HG02884 (cell line): ENCODE data around the gene AHCYL2.

Experiments used
- ATAC-seq: cut with Tn5 transposase; IDR thresholded peaks from one replicate; pipeline ENCODE4 v1.9.1; 2021; ENCODE audit warnings: mild to moderate bottlenecking, moderate library complexity; ENCODE audit not compliant: unreplicated experiment

Gene AHCYL2

GRCh38 chr7:129224251-129225205, at the start of gene AHCYL2:
Gene AHCYL2 (plus strand): TSS chr7:129225030.
- ATAC-seq, result peak; percentile 87

- no peak for ATAC-seq
Measured at GRCh38 chr7:129176916-129177710, 47.7 kb upstream of the AHCYL2 start.

GRCh38 chr7:129184981-129185670, 39.7 kb upstream of the AHCYL2 start:
- ATAC-seq, result no peak

GRCh38 chr7:129186749-129187260, 38.0 kb upstream of the AHCYL2 start:
- ATAC-seq, result no peak

GRCh38 chr7:129187681-129188371, 37.0 kb upstream of the AHCYL2 start:
- ATAC-seq, result no peak

GRCh38 chr7:129188372-129188891, 36.4 kb upstream of the AHCYL2 start, which contains the start of gene SMO:
Gene SMO (plus strand): TSS chr7:129188633. CDS start chr7:129189152, 519 bp downstream.
- ATAC-seq, result no peak

GRCh38 chr7:129188892-129189660, 35.8 kb upstream of the AHCYL2 start:
- ATAC-seq, result no peak

GRCh38 chr7:129189661-129190310, 35.0 kb upstream of the AHCYL2 start:
- no peak for ATAC-seq

- ATAC-seq, result no peak
Measured at GRCh38 chr7:129191272-129191671, 33.6 kb upstream of the AHCYL2 start.

- ATAC-seq, result no peak
Measured at GRCh38 chr7:129193892-129194291, 30.9 kb upstream of the AHCYL2 start.

- ATAC-seq, result no peak
Measured at GRCh38 chr7:129197771-129198170, 27.1 kb upstream of the AHCYL2 start.

GRCh38 chr7:129199406-129199805, 25.4 kb upstream of the AHCYL2 start:
- no peak for ATAC-seq

GRCh38 chr7:129202058-129202777, 22.6 kb upstream of the AHCYL2 start:
- ATAC-seq, result no peak

- ATAC-seq, result no peak
Measured at GRCh38 chr7:129203050-129203741, 21.6 kb upstream of the AHCYL2 start.

GRCh38 chr7:129205126-129205818, 19.6 kb upstream of the AHCYL2 start:
- ATAC-seq, result no peak

GRCh38 chr7:129205987-129206785, 18.6 kb upstream of the AHCYL2 start:
- no peak for ATAC-seq
